Smooth muscle cell (in vitro differentiated cells): ENCODE measurements around the gene LRRC27. TPM values are rescaled to one million over a fixed set of nuclear protein-coding genes. Genes with fewer than 3 reads are reported as not detected.

ENCODE experiments used
- DNase-seq: peaks from one replicate; lab custom pipeline; 2025; ENCODE audit not compliant: unreplicated experiment; lab: John Stamatoyannopoulos, UW
- H2AFZ ChIP-seq: fragments of 200-600 bp; sonication (generic); 2 replicates; pipeline ENCODE4 v1.6.0; 2016; ENCODE audit warnings: antibody characterized with exemption, low read depth, mild to moderate bottlenecking
- H3F3A ChIP-seq: fragments of 200-600 bp; sonication (generic); 2 replicates; pipeline ENCODE4 v1.6.0; 2017; ENCODE audit warnings: antibody characterized with exemption, low read depth
- H3K27ac ChIP-seq: fragments of 200-600 bp; sonication (generic); 2 replicates; pipeline ENCODE4 v1.5.1; 2016; ENCODE audit warnings: low read depth, mild to moderate bottlenecking
- H3K27me3 ChIP-seq: fragments of 200-600 bp; sonication (generic); 2 replicates; pipeline ENCODE4 v1.6.1; 2016; ENCODE audit warnings: low read depth, mild to moderate bottlenecking
- H3K36me3 ChIP-seq: fragments of 200-600 bp; sonication (generic); 2 replicates; pipeline ENCODE4 v1.5.1; 2016; ENCODE audit warnings: low read depth
- H3K4me1 ChIP-seq: fragments of 200-600 bp; sonication (generic); 2 replicates; pipeline ENCODE4 v1.5.1; 2016; ENCODE audit warnings: low read depth
- H3K4me2 ChIP-seq: fragments of 200-600 bp; sonication (generic); 2 replicates; pipeline ENCODE4 v1.6.0; 2016; ENCODE audit warnings: mild to moderate bottlenecking
- H3K4me3 ChIP-seq: fragments of 200-600 bp; sonication (generic); 2 replicates; pipeline ENCODE4 v1.5.1; 2016; ENCODE audit warnings: mild to moderate bottlenecking
- H3K79me2 ChIP-seq: fragments of 200-600 bp; sonication (generic); 2 replicates; pipeline ENCODE4 v1.6.0; 2016; ENCODE audit warnings: low read depth, mild to moderate bottlenecking
- H3K9ac ChIP-seq: fragments of 200-600 bp; sonication (generic); 2 replicates; pipeline ENCODE4 v1.6.0; 2016; ENCODE audit warnings: low read depth
- H3K9me3 ChIP-seq: fragments of 200-600 bp; sonication (generic); replicated peaks from 2 replicates; pipeline ENCODE4 v1.5.1; 2016; ENCODE audit warnings: low read depth
- H4K20me1 ChIP-seq: fragments of 200-600 bp; sonication (generic); 2 replicates; pipeline ENCODE4 v1.6.0; 2016; ENCODE audit warnings: low read depth
- WGBS: methylation state at CpG from one replicate; pipeline ENCODE4 v1.1.7; 2016; ENCODE audit warnings: low lambda C conversion rate; 5-methylcytosine and 5-hydroxymethylcytosine counted together
- polyA plus RNA-seq: library from polyadenylated mRNA; unstranded; fragments of >200 nt; fragmentation: Nextera tagmentation; extraction: Ambion mirVana; gene quantifications from 2 replicates; pipeline ENCODE4 v1.2.1, GENCODE V29; 2016
- total RNA-seq: library from RNA; depleted of rRNA; stranded (reverse); fragments of >200 nt; gene quantifications from 2 replicates; pipeline ENCODE4 v1.2.3, GENCODE V29; 2014
- TF ChIP-seq, protein P1 (sequence below): fragments of 200-600 bp; sonication (generic); IDR thresholded peaks from 2 replicates; pipeline ENCODE4 v1.5.1; 2017; ENCODE audit warnings: borderline replicate concordance, mild to moderate bottlenecking, antibody characterized with exemption; ENCODE audit not compliant: insufficient read depth, poor library complexity, severe bottlenecking

LRRC27 gene
- total and polyA plus RNA-seq, 2 experiments from 2014 or later = 7.6 to 11.5 TPM

DNA sequence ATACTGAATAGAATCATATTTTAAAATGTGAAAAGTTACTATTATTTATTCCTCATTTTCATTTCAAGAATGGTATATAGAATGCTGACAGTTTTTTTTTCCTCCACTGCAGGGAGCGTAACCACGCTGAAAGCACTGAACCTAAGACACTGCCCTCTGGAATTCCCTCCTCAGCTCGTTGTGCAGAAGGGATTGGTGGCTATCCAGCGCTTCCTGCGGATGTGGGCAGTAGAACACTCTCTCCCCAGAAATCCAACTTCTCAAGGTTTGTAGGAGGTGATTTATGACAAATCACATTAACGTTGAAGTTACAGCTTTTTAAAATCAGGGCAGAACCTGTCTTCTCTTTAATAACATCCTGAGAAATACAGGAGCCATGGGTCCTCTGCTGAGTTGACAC, 12.4 kb downstream of the LRRC27 start:
- no peaks in the 10 kb centered on the region for H4K20me1 ChIP-seq
- TF ChIP-seq, protein P1, sequence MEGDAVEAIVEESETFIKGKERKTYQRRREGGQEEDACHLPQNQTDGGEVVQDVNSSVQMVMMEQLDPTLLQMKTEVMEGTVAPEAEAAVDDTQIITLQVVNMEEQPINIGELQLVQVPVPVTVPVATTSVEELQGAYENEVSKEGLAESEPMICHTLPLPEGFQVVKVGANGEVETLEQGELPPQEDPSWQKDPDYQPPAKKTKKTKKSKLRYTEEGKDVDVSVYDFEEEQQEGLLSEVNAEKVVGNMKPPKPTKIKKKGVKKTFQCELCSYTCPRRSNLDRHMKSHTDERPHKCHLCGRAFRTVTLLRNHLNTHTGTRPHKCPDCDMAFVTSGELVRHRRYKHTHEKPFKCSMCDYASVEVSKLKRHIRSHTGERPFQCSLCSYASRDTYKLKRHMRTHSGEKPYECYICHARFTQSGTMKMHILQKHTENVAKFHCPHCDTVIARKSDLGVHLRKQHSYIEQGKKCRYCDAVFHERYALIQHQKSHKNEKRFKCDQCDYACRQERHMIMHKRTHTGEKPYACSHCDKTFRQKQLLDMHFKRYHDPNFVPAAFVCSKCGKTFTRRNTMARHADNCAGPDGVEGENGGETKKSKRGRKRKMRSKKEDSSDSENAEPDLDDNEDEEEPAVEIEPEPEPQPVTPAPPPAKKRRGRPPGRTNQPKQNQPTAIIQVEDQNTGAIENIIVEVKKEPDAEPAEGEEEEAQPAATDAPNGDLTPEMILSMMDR = no peak
- H3K9ac ChIP-seq = no peak overlapping the region
- no peak for DNase-seq
- no peak overlapping the region for H2AFZ ChIP-seq
- no peaks in the 10 kb centered on the region for H3F3A ChIP-seq
- H3K36me3 ChIP-seq = no peaks in the 10 kb centered on the region
- no peaks in the 10 kb centered on the region for H3K4me1 ChIP-seq
- no peaks in the 10 kb centered on the region for H3K9me3 ChIP-seq
- H3K27ac ChIP-seq = no peak overlapping the region
- WGBS = 87% methylated on average over 6 of the region's 6 CpGs
- no peaks in the 10 kb centered on the region for H3K79me2 ChIP-seq
- no peaks in the 10 kb centered on the region for H3K27me3 ChIP-seq
- H3K4me3 ChIP-seq = no peak overlapping the region
- H3K4me2 ChIP-seq = no peak overlapping the region

DNA sequence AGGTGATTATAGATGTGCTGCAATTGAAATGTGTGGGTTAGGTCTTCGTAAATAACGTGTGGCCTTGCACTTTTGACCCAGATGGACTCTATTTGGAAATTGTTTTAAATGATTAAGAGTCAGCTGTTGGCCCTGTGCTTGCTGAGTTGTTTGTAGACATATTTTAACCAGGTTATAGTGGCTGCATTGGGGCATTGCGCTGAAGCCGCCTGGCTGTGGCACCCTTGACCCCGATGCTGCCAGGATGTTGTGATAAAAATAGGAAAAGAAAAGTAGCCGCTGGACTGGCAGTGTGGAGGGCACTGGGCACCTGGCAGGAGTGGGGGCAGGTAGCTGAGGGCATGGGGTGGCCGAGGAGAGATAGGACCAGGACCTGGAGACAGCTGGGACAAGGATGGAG, 13.4 kb downstream of the LRRC27 start:
- Histone ChIP-seq H3K79me2 (no peaks in the 10 kb centered on the region), H3K9me3 (no peaks in the 10 kb centered on the region), H3K27me3 (no peaks in the 10 kb centered on the region), H4K20me1 (no peaks in the 10 kb centered on the region), H3K27ac (no peak overlapping the region), H3K9ac (no peak overlapping the region), H3K36me3 (no peaks in the 10 kb centered on the region), H3K4me3 (no peak overlapping the region), H3K4me2 (no peak overlapping the region), H3K4me1 (no peaks in the 10 kb centered on the region), H3F3A (no peaks in the 10 kb centered on the region), H2AFZ (no peak overlapping the region)
- TF ChIP-seq, protein P1 = no peak
- over 99% methylated on average over 7 of the region's 7 CpGs for WGBS
- no peak for DNase-seq

DNA sequence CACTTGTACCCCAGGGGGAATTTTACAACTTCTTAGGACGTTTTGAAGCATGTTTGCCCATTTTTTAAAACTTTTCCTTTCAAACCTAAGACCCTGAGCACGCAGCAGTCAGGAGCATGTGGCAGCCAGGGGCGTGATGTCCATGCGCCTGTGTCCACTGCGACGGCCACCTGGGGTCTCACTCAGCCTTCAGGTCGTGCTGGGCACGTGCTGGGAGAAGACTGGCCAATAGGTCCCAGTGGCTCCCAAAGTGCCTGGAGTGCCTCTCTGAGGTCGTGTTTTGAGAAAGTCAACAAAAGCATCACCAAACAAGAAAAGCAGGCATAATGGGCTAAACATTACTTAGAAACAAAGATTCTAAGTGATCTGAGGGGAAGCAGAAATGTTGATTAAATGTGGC, 14.8 kb downstream of the LRRC27 start:
- Histone ChIP-seq H3K4me2 (no peak overlapping the region), H3K4me3 (no peak overlapping the region), H3K79me2 (no peaks in the 10 kb centered on the region), H3K27ac (no peak overlapping the region), H3F3A (no peaks in the 10 kb centered on the region), H3K9me3 (no peaks in the 10 kb centered on the region), H3K36me3 (no peaks in the 10 kb centered on the region), H3K9ac (no peak overlapping the region), H3K27me3 (no peaks in the 10 kb centered on the region), H4K20me1 (no peaks in the 10 kb centered on the region), H2AFZ (no peak overlapping the region), H3K4me1 (no peaks in the 10 kb centered on the region)
- TF ChIP-seq, protein P1 = no peak
- no peak for DNase-seq
- WGBS = 91% methylated on average over 9 of the region's 9 CpGs

DNA sequence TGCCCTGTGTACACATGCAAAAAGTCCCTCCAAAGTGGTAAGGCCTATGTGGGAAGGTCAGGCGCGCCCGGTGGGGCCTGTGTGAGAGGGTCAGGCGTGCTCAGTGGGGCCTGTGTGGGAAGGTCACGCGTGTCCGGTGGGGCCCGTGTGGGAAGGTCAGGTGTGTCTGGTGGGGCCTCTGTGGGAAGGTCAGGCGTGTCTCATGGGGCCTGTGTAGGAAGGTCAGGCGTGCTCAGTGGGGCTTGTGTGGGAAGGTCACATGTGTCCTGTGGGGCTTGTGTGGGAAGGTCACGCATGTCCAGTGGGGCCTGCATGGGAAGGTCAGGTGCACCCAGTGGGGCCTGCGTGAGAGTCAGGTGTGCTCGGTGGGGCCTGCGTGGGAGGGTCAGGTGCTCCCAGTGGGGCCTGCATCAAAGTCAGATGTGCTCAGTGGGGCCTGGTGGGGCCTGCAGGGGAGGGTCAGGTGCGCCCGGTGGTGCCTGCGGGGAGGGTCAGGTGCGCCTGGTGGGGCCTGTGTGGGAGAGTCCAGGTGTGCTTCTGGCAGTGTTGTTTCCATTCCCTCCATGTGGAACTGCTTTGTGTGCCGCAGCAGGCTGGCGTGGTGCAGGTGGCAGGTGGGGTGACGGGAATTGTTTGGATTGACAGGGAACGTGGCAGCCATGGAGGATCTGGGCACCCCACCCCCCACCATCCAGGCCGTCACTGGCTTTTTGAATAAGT, 15.4 kb downstream of the LRRC27 start:
- 95% methylated on average over 20 of the region's 23 CpGs for WGBS
- Histone ChIP-seq H3F3A (no peaks in the 10 kb centered on the region), H3K4me3 (no peak overlapping the region)

More for the DNA sequence above, 15.4 kb downstream of the LRRC27 start:
- TF ChIP-seq, protein P1 = no peak
- Histone ChIP-seq H2AFZ (no peak overlapping the region), H3K4me1 (no peaks in the 10 kb centered on the region), H3K9me3 (no peaks in the 10 kb centered on the region), H3K36me3 (no peaks in the 10 kb centered on the region), H3K9ac (no peak overlapping the region), H4K20me1 (no peaks in the 10 kb centered on the region), H3K27ac (no peak overlapping the region), H3K27me3 (no peaks in the 10 kb centered on the region), H3K4me2 (no peak overlapping the region), H3K79me2 (no peaks in the 10 kb centered on the region)
- DNase-seq = no peak
